NCI-H82 treated with DMSO at 0.1 percent for 48 hours (cell line): ENCODE measurements around the gene TCEA2.

Experiments used
- DNase-seq: peaks from one replicate; lab custom pipeline; 2025; ENCODE audit not compliant: unreplicated experiment; lab: John Stamatoyannopoulos, UW

Gene TCEA2

DNA sequence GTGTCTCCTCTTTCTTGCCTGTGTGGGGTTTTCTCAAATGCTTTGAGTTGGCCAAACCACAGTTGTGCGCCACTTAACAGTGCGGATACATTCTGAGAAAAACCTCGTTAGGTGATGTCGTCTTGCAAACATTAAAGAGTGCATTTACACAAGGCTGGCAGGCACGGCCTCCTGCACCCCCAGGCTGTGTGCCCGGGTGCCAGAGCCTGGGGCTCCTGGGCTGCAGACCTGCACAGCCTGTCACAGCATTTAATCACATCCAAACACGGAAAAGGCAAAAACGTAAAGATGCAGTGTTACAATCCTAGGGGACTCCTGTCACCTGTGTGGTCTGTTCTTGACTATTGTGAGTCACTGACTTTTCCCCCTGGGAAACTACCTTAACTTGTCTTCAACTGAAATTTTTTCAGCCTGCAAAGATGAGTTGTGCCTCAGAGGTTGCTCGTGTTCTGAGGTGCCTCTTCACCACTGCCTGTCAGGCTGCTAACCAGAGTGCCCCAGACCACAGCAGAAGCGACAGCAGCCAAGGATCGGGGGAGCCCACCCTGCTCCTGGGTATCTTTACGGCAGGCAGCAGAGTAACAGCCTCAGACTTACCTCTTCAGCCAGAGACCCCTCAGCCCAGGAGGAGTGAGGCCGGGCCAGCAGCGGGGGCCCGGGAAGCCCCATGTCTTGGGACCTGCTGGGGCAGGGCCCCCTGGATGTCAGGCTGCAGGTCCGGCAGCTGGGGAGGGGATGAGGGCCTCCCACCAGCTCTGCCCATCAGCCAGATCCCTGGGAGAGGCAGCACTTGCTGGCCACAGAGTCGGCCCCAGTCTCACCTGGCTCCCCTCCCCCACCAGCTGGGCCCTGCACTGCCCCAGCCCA is 27.7 kb upstream of the TCEA2 start:
- DNase-seq = no peak

DNA sequence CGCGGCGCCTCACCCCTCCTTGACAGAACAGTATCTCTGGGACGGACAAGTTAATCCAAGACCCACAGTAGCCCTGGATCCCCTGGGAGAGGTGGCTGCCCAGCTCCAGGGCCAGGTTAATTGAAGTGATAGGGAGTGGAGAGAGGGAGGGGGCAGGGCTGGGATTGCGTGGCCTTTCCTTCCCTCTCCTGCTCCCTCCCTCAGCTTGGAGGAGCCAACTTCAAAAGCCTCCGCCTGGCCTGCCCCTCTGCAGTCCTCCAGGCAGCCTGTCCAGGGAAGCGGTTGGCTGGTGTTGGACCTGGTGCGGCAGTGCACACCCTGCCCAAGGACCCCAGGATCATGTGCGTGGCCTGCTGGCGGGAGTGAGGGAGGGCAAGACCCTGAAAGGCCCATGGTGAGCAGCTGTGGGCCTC is 27.1 kb upstream of the TCEA2 start, which contains the start of gene C20orf204:
TSS of gene C20orf204 (plus strand) at position 250 of the 413 bp plus-strand sequence. CDS start at position 392, 142 bp downstream.
- no peak for DNase-seq

DNA sequence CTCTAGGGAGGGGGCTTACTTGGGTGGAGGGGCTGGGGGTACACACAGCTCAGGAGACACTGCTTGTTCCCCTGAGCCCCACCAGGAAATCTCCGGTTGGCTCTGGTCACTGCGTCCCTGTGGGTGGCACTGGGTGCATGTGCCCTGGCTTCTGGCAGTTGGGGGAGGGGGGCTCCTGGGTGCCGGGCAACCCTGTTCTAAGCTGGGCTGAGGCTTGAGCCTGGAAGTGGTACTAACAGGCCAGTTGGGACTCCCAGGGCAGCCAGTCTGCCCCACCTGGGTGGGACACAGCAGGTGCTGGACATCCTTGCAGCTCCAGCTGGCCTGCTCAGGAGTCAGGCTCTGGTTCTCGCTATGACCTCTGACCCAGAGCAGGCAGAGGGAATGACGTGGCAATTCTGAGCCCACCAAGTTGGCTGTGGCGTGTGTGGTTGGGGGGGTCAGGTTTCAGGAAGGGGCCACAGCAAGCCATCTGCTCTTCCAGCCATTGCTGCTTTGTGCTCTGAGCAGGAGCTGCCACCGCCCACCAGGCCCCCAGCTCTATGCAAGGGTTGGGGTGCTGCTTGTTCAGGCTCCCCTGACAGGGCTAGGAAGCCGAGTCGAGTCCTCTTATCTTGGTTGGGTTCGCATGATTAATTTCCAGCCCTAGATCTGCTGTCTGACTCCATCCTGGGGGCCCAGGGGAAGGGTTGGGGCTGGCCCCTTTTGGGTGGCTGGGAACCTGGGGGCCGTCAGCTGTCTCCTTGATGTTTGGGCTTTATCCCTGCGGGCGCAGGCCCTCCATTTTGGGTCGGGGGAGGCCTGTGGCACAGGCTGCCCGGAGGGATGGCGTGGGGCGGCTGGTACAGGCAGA is 26.4 kb upstream of the TCEA2 start:
- no peak for DNase-seq

DNA sequence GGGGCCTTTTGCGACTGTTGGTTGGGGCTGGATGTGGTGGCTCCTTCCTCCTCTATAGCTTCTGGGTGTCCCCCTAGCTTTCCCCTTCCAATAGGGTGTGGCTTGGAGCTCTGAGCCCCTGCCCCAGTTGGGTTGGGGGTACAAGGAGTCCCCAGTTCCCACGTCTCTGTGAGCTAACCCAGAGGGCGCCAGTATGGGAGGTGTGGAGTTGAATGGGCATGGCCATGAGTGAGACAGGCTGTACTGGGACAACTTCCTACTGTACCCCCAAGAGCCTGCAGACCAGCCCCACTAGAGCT is 25.9 kb upstream of the TCEA2 start:
- DNase-seq = no peak

DNA sequence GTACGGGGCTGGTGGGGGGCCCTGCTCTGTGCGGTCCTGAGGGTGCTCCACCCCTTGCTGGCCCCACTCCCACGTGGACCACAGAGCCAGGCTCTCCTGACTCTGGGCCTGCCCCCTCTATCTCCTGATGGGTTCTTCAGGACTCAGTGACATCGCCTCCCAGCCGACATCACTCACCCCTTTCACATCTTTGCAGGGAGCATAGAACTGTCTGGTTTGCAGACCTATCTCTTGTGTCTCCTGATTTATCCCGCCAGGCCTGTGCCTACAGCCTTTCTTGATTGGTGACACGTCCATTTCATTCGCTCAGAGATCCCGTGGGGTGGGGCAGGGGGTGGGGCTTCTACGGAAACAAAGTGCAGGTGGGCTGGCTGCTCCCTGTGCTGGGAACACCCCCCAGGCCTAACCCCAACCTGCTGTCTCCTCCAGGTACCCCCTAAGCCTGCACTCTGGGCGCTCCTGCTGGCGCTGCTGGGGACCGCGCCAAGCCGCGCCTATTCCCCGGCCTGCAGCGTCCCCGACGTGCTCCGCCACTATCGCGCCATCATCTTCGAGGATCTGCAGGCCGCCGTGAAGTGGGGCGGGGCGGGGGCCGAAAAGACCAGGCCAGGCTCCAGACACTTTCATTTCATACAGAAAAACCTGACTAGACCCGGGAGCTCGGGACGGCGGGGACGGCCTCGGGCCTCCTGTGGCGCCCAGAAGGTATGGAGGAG is 25.3 kb upstream of the TCEA2 start:
- DNase-seq = no peak

DNA sequence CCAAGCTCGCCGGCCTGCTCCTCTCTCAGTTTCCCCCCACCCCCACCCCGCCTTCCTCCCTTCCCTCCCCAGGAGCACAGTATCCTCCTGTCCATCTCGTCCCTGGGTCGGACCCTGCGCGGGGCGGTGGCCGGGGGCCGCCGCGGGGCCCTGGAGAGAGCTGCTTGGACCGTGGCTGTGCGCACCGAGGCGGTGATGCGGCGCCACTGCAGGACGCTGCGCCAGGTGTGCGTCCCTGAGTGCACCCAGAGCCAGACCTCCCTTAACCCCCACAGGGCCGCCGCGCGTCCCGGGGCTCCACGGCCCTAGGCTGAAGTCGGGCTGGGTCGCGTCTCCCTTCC is 24.8 kb upstream of the TCEA2 start:
- no peak for DNase-seq

DNA sequence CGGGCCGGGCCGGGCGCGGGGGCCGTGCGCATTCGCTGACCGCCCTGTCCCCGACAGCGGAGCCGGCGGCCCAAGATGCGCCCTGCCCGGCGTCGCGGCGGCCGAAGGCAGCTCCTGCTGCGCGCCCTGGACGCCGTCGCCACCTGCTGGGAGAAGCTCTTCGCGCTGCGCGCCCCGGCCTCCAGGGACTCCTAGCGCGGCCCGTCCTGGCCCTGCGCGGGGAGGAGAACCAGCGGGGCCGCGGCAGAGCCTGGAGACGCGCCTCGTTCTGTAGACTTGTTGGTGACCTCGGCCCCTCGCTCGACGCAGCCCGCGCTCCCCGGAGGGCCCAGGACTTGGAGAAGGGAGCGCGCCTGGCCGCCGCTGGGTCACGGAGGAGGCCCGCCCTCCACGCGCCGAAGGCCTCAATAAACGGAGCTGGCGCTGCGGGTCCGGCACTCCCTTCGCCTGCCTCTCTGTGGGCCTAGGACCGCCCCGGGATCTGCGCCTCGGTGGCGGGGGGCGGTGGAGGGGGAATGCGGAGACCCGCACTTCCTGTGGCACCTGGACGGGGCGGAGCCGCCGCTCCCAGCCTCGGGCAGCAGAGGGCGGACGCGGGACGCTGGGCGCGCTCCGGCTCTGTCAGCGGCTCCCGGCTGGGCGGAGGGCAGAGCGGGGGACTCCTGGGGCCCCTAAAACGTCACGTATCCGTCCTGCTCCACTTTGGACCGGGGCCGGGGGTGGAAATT is 24.3 kb upstream of the TCEA2 start:
- no peak for DNase-seq

DNA sequence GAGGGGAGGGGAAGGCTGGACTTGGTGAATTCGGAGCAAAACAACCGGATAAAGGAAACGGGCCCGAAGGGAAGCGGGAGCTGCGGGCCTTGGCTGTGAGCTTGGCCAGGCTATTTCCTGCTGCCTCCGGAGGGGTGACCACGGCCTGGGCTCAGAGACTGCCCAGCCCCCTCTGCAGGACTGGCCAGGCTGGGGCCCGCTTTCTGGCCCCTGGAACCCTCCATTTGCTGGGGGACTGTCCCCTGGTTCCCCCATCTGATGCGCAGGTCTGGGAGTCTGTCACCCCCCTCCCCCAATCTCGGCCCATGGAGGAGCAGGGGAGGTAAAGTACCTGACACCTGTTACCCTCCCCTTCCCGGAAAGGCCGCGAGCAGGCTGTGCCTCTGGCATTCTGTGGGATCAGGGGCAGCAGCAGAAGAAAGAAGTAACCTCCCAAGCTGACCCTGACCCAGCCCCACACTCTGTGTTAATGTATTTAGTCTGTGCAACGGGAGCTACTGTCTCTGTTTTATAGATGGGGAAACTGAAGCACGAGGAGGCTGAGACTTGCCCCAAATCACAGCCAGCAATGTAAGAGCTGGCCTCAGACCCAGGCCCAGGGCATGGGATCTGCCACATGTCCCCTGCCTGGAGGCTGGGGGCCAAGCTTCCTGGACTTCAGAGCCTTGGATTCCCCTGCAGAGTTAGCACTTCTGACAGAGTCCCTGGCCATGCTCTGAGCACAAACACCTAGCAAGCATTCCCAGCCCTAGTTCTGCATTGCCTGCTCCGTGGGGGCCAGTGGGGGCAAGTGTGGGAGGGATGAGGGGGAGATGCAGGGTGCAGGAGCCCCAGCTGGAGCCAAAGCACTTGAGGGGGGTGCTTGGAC is 23.5 kb upstream of the TCEA2 start:
- DNase-seq = no peak

DNA sequence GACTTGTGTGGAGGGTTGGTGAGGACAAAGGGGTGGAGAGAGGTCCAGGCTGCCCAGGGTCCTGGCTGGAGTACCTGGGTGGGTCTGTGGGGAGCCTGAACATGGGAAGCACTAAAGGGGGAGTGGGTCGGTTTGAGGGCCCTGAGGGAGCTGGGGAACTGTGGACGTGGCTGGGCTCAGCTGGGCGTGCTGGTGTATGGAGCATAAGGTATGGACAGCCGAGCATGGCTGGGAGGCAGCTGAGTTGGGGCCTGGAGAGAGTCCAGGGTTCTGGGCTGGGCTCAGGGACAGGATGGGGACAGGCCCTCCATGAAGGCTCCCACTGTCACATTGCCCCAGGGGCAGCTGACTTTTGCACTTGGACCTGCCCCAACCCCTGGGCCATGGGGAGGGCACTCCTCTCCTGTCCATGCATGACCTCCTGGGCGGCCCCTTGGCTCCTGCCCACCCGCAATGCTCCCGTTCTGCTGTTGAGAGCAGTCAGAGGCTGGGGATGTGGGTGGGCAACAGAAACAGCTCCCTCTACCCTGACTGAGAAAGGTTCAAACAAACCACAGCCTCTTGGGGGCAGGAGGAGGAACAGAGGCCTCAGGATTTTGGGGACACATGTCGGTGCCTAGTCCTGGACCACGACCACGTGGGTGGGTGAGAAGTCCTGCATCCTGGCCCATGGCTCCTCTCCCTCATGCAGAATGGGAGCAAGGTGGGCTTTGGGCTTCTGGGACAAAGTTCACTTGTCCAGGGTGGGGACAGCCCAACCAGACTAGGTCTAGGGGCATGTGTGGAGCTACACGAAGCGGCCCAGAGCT is 22.6 kb upstream of the TCEA2 start:
- no peak for DNase-seq

DNA sequence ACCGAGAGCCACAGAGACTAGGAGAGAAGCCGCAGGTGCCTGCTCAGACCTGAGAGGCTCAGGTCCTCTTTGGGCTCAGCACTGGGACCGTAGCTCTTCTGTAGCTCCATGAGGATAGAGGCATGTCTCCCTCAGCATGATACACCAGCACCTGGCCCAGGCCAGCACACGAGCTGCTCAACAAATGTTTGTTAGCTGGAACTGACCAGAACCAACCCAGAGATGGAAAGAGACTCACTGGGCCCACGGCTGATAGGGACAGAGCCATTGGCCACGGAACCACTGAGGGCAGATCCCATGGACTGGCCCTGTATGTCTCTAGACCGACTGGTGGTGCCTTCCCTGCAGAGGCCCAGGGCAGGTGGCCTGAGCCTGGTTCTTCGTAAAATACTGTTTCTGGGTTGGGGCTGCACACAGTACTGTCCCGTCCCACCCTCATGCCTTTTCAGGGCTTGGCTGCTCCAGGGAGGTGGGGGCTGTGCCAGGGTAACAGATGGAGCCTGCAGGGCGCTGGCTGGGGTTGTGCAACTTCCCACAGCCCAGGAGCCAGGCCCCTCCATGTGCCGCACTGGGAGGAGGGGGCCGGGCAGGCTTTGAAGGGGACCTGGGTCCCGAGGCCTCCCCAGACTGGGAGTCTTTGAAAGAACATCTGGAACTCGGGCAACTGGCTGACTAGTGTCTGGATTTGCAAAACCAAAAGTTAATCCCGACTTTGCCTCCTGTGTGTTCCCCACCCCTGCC is 21.8 kb upstream of the TCEA2 start:
- DNase-seq = no peak

DNA sequence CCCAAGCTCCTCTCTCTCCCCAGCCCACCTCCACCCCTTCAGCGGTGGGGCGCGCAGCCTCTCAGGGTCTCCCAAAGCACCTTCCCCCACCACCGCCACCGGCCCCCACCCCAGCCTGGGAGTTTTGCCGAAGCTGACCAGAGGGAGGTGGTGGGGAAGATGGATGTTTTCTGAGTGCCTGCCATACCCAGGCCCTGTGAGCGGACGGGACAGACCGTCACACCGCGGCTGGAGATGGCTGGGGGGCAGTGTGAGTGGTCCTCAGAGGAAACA is 21.3 kb upstream of the TCEA2 start:
- DNase-seq = no peak

DNA sequence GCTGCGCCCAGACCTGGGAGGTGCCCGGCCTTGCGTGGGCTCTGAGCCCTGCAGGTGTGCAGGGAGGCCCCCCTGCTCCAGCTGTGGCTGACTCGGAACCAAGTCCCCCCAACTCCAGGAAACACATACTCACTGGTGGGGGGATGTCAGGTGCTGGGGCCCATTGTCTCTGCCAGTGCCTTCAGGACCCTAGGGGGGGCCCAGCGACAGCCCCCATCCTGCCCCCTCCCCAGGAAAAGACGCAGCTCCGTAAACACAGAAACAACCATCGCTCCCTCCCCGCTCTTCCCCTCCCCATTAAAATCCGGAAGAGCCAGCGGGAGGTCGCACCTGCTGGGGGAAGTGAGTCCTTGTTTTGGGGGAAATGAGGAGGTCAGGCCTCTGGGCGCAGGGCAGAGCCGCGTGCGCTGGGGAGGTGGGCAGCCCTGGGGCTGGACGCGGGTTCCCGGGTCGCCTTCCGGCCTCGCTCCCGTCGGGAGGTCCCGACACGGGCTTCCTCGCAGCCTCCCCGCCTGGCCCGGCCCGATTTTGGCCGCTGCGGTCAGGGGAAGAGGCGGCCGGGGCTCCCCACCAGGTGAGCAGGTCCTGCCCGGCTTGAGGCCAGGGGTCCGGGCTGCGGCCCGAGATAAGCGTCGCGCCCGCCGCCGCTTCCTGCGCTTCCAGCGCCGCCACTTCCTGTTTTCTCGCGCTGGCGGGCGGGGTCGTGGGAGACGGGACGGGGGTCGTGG is 20.8 kb upstream of the TCEA2 start:
- DNase-seq = no peak

DNA sequence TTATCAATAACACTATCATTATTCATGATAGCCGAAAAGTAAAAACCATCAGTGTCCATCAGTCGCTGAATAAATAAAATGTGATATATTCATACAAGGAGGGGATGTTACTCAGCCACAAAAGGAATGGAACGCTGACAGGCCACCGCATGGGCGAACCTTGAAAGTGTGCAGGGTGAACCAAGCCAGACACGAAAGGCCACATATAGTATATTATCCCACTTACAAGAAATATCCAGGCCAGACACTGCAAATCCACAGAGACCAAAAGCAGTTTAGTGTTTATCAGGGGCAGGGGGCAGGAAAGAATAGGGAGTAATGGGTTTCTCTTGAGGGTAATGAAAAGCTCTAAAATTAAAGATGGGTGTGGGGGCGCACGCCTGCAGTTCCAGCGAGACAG is 19.2 kb upstream of the TCEA2 start:
- no peak for DNase-seq

DNA sequence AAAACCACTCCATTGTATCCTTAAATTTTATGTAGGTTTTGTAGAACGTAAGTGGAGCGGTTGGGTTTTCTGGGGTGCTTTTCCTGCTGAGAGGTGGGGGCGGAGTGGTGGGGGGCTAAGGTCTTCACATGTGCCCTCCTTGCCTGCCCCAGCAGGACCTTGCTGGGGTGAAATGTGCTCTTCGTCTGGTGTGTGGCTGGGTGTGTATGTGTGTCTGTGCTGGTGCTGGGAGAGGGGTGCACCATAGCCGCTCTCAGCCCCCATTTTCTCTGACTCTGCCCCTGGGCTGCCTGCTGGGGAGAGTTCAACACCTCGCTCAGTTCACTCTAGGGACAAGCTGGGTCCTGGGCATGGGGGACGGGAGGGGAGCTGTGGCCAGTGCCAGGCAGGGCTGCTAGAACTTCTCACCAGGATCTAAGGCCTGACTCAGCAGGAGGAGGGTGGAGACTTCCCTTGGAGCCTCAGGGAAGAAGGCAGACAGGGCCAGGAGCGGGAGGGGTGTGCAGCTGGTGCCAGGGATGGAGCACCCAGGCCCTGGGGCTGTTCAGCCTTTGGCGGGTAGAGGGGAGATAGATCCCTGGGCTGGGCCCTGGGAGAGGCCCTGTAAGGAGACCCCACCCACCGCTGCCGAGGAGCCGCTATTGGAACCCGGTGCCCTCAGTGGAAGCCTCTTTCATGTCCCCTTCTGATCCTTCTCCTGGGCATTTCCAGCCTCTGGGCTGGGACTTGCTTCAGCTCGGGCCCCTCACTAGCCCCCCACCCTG is 18.3 kb upstream of the TCEA2 start:
- no peak for DNase-seq

DNA sequence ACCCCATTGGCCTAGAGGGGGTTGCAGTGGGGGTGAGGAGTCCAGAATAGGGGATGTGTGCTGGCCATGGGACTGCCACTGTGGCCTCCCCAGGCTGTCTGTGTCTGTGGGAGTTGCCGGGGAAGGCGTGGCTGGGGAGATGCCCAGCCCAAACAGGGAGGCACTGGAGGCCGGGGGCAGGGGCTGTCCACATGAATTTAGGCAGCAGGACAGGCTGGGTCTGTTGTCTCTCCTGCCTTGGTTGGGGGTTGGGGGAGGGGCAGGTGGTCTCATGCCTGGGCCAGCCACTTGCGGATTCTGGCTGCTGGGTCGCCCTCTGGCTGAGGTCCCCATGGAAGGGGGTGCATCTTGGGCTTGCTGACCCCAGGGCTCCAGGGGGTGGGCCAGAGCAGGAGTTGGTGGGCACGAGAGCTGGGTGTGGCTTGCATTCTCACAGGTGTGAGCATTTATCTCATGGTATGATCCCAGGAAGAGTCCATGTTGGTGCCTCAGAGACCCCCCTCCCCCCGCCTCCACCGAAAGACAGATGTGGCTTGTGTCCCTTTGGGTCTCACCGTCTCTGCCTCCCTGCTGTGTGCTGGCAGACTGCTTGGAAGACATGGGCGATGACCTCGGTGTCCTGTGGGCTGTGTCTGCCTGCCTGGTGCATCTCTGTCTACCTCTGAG is 17.5 kb upstream of the TCEA2 start:
- no peak for DNase-seq

DNA sequence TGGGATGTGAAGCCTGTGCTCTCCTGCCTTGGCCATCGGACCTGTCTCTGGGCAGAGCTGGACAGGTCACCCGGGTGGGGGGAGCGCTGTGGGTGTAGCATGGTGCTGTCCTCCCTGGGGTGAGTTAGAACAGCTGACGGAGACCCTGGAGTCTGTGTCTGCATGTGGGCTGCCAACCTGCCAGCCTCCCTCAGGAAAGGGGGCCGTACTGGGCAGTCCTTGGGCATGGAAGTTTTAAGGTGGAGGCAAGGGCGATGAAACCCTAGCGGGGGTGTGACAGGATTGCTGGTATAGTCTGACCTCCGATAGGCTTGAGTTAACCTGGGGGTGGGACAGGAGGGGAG is 16.0 kb upstream of the TCEA2 start:
- no peak for DNase-seq

DNA sequence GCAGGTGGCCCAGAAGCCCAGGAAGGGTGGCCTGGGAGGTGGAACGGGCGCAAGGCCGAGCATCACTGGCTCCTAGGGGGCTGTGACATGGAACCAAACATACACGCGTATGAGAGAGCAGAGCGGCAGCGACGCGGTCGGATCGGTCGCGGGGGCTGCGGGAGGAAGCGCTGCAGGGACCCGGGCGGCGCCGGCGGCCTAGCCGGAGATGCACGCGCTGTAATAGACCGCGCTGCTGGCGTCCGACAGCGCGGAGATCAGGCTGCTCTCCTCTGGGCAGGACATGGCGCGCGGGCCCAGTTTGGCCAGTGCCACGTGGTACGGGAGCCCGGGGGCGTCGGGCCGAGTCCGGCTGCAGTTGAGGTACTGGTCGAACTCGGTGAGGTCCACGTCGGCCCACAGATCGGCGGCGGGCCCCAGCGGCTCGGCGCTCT is 15.0 kb upstream of the TCEA2 start:
- no peak for DNase-seq
